ENCODE measurements around the gene TRIO. TPM values are rescaled to one million over a fixed set of nuclear protein-coding genes. Genes with fewer than 3 reads are reported as not detected.

TRIO gene
- total and polyA plus RNA-seq, 4 donors = 23.8 to 243 (median 110) TPM

GRCh38 chr5:14168793-14169262, 25.7 kb downstream of the TRIO start:
- TF ChIP-seq CTCF (IDR thresholded peaks at IDR 0.05; ENCODE audit: control extremely low read depth, extremely low read depth) = no peak
- ATAC-seq (ENCODE audit: insufficient read depth, low FRiP score) = no peak
- peaks cover 11 to 66% (median 19%) of the 10 kb centered on the region in 5 donors for H3K4me1 ChIP-seq (ENCODE audit: control insufficient read depth in 5 of 5, insufficient read depth in 5 of 5, low read length in 5 of 5)
- 70 to 75% methylated on average over 7 of the region's 7 CpGs for WGBS, 2 donors
- peaks cover 0 to 2% (median 0%) of the 10 kb centered on the region in 4 donors for H3K9me3 ChIP-seq (ENCODE audit: control insufficient read depth in 4 of 4, insufficient read depth in 3 of 4, low read length in 3 of 4)
- no peak overlapping the region for H3K4me3 ChIP-seq
- peak overlapping the region in 1 of 2 donors; percentile 84 for H3K27ac ChIP-seq (ENCODE audit: low read depth in 1 of 2, low read length in 1 of 2)
- no peak overlapping the region for H3K9ac ChIP-seq (ENCODE audit: insufficient read depth in 1 of 2, low read length in 2 of 2)
- DNase-seq = no peak
- no peaks in the 10 kb centered on the region for H3K27me3 ChIP-seq (ENCODE audit: control insufficient read depth in 3 of 3, insufficient read depth in 3 of 3, low read length in 2 of 3)
- H3K36me3 ChIP-seq (ENCODE audit: control insufficient read depth in 4 of 4, insufficient read depth in 4 of 4, low read length in 4 of 4) = peaks cover 0 to 5% (median 0%) of the 10 kb centered on the region in 4 donors

- Histone ChIP-seq H3K27me3 (ENCODE audit: control insufficient read depth in 3 of 3, insufficient read depth in 3 of 3, low read length in 2 of 3) (no peaks in the 10 kb centered on the region), H3K36me3 (ENCODE audit: control insufficient read depth in 4 of 4, insufficient read depth in 4 of 4, low read length in 4 of 4) (no peaks in the 10 kb centered on the region), H3K9me3 (ENCODE audit: control insufficient read depth in 4 of 4, insufficient read depth in 3 of 4, low read length in 3 of 4) (no peaks in the 10 kb centered on the region), H3K4me3 (no peak overlapping the region), H3K4me1 (ENCODE audit: control insufficient read depth in 5 of 5, insufficient read depth in 5 of 5, low read length in 5 of 5) (peaks cover 11 to 62% (median 21%) of the 10 kb centered on the region in 5 donors), H3K27ac (ENCODE audit: low read depth in 1 of 2, low read length in 1 of 2) (no peak overlapping the region), H3K9ac (ENCODE audit: insufficient read depth in 1 of 2, low read length in 2 of 2) (no peak overlapping the region)
- ATAC-seq (ENCODE audit: insufficient read depth, low FRiP score) (no peak), DNase-seq (no peak)
- no peak for TF ChIP-seq CTCF (IDR thresholded peaks at IDR 0.05; ENCODE audit: control extremely low read depth, extremely low read depth)
- WGBS, 2 donors = 47 to 62% methylated on average over 4 of the region's 4 CpGs
Observed at GRCh38 chr5:14171046-14171445, 27.9 kb downstream of the TRIO start.

GRCh38 chr5:14171621-14172020, 28.5 kb downstream of the TRIO start:
- TF ChIP-seq CTCF (IDR thresholded peaks at IDR 0.05; ENCODE audit: control extremely low read depth, extremely low read depth) = no peak
- Histone ChIP-seq H3K4me1 (ENCODE audit: control insufficient read depth in 5 of 5, insufficient read depth in 5 of 5, low read length in 5 of 5) (peaks cover 11 to 57% (median 19%) of the 10 kb centered on the region in 5 donors), H3K9me3 (ENCODE audit: control insufficient read depth in 4 of 4, insufficient read depth in 3 of 4, low read length in 3 of 4) (no peaks in the 10 kb centered on the region), H3K27ac (ENCODE audit: low read depth in 1 of 2, low read length in 1 of 2) (no peak overlapping the region), H3K27me3 (ENCODE audit: control insufficient read depth in 3 of 3, insufficient read depth in 3 of 3, low read length in 2 of 3) (no peaks in the 10 kb centered on the region), H3K36me3 (ENCODE audit: control insufficient read depth in 4 of 4, insufficient read depth in 4 of 4, low read length in 4 of 4) (no peaks in the 10 kb centered on the region), H3K9ac (ENCODE audit: insufficient read depth in 1 of 2, low read length in 2 of 2) (no peak overlapping the region), H3K4me3 (no peak overlapping the region)
- DNase-seq (peak in 2 of 3 donors; percentile 64 to 88), ATAC-seq (ENCODE audit: insufficient read depth, low FRiP score) (peak; percentile 46)
- WGBS, 2 donors = 13 to 24% methylated on average over 3 of the region's 3 CpGs

Measured in lung (tissue), 12 donors.